CD1c-positive myeloid dendritic cell (primary cell): Measurements from ENCODE around the gene RAB12.

Source experiments
- DNase-seq: peaks from one replicate; pipeline ENCODE4 v3.0.0-alpha.2; 2016; ENCODE audit errors: extremely low spot score

Gene RAB12

GRCh38 chr18:8685141-8685913 lies 76.1 kb downstream of the RAB12 start:
- DNase-seq, result no peak

- DNase-seq, result no peak
Measured at GRCh38 chr18:8685914-8686216, 76.6 kb downstream of the RAB12 start.

- DNase-seq, result no peak
Measured at GRCh38 chr18:8686611-8687010, 77.4 kb downstream of the RAB12 start.

GRCh38 chr18:8688216-8688800 lies 79.1 kb downstream of the RAB12 start:
- DNase-seq, result no peak

GRCh38 chr18:8688816-8689215 lies 79.6 kb downstream of the RAB12 start:
- no peak for DNase-seq
